T follicular helper cell (primary cell): ENCODE measurements around the gene RNF20.
A peak's percentile ranks its signal among the peaks of the same experiment; 100 is the strongest.
"Not testable (repeated sequence)": the region's sequence is repeated elsewhere in the genome, so short reads cannot be mapped to it uniquely, and the experiment has no call there.

Experiments
- DNase-seq: peaks from one replicate; pipeline ENCODE4 v3.0.0-alpha.2; 2020; ENCODE audit warnings: low read depth

Gene RNF20

GRCh38 chr9:101536938-101537337, 3.3 kb downstream of the RNF20 start:
- no peak for DNase-seq

- DNase-seq, result no peak
Observed at GRCh38 chr9:101540069-101540468, 6.4 kb downstream of the RNF20 start.

- DNase-seq, result no peak
Observed at GRCh38 chr9:101543098-101543735, 9.6 kb downstream of the RNF20 start.

GRCh38 chr9:101549472-101550098, 15.9 kb downstream of the RNF20 start:
- DNase-seq, result not testable (repeated sequence)

GRCh38 chr9:101561740-101562139, 28.1 kb downstream of the RNF20 start:
- DNase-seq, result no peak

GRCh38 chr9:101562966-101563365, 29.3 kb downstream of the RNF20 start:
- no peak for DNase-seq

GRCh38 chr9:101564252-101564651, 30.6 kb downstream of the RNF20 start:
- DNase-seq, result no peak

- DNase-seq, result peak; percentile 6
Observed at GRCh38 chr9:101566904-101567724, 33.5 kb downstream of the RNF20 start.

GRCh38 chr9:101567725-101568350, 34.2 kb downstream of the RNF20 start:
- no peak for DNase-seq

GRCh38 chr9:101569741-101570501, 36.3 kb downstream of the RNF20 start:
- no peak for DNase-seq

- no peak for DNase-seq
Observed at GRCh38 chr9:101571114-101571513, 37.5 kb downstream of the RNF20 start.

- DNase-seq, result no peak
Observed at GRCh38 chr9:101572316-101572715, 38.7 kb downstream of the RNF20 start.

GRCh38 chr9:101574731-101575333, 41.2 kb downstream of the RNF20 start:
- DNase-seq, result no peak

GRCh38 chr9:101578378-101578777, 44.7 kb downstream of the RNF20 start:
- DNase-seq, result no peak

GRCh38 chr9:101579711-101580545, 46.3 kb downstream of the RNF20 start:
- DNase-seq, result no peak

GRCh38 chr9:101582553-101582952, 48.9 kb downstream of the RNF20 start:
- DNase-seq, result no peak

- DNase-seq, result no peak
Observed at GRCh38 chr9:101585740-101586139, 52.1 kb downstream of the RNF20 start.

GRCh38 chr9:101586651-101587050, 53.0 kb downstream of the RNF20 start:
- DNase-seq, result no peak

- no peak for DNase-seq
Observed at GRCh38 chr9:101587332-101588043, 53.8 kb downstream of the RNF20 start.

GRCh38 chr9:101590074-101590473, 56.4 kb downstream of the RNF20 start:
- not testable (repeated sequence) for DNase-seq
